GM21528 (cell line): ENCODE measurements around the gene SIPA1L3.

Source experiments
- ATAC-seq: cut with Tn5 transposase; IDR thresholded peaks from one replicate; pipeline ENCODE4 v1.9.1; 2021; ENCODE audit warnings: mild to moderate bottlenecking, moderate library complexity; ENCODE audit not compliant: unreplicated experiment, low FRiP score

Gene SIPA1L3

GRCh38 chr19:37942516-37942902 lies 35.5 kb downstream of the SIPA1L3 start:
- ATAC-seq: no peak

- no peak for ATAC-seq
Measured at GRCh38 chr19:37943480-37943879, 36.5 kb downstream of the SIPA1L3 start.

GRCh38 chr19:37946132-37946531 lies 39.1 kb downstream of the SIPA1L3 start:
- ATAC-seq: no peak

- ATAC-seq: no peak
Measured at GRCh38 chr19:37947778-37948177, 40.8 kb downstream of the SIPA1L3 start.

GRCh38 chr19:37948362-37948761 lies 41.4 kb downstream of the SIPA1L3 start:
- no peak for ATAC-seq

- ATAC-seq: no peak
Measured at GRCh38 chr19:37950471-37951175, 43.6 kb downstream of the SIPA1L3 start.

- no peak for ATAC-seq
Measured at GRCh38 chr19:37951816-37952210, 44.8 kb downstream of the SIPA1L3 start.

GRCh38 chr19:37953171-37953917 lies 46.3 kb downstream of the SIPA1L3 start:
- no peak for ATAC-seq

- no peak for ATAC-seq
Measured at GRCh38 chr19:37953918-37954303, 46.9 kb downstream of the SIPA1L3 start.

GRCh38 chr19:37954421-37954874 lies 47.4 kb downstream of the SIPA1L3 start:
- no peak for ATAC-seq

- no peak for ATAC-seq
Measured at GRCh38 chr19:37955986-37956385, 49.0 kb downstream of the SIPA1L3 start.

- ATAC-seq: no peak
Measured at GRCh38 chr19:37957176-37957575, 50.2 kb downstream of the SIPA1L3 start.

GRCh38 chr19:37959665-37960114 lies 52.7 kb downstream of the SIPA1L3 start:
- ATAC-seq: no peak

GRCh38 chr19:37961198-37961597 lies 54.2 kb downstream of the SIPA1L3 start:
- no peak for ATAC-seq

GRCh38 chr19:37963190-37963936 lies 56.4 kb downstream of the SIPA1L3 start:
- ATAC-seq: no peak

- ATAC-seq: no peak
Measured at GRCh38 chr19:37964109-37964508, 57.1 kb downstream of the SIPA1L3 start.

GRCh38 chr19:37966211-37966661 lies 59.2 kb downstream of the SIPA1L3 start:
- no peak for ATAC-seq

- no peak for ATAC-seq
Measured at GRCh38 chr19:37966662-37967231, 59.7 kb downstream of the SIPA1L3 start.

GRCh38 chr19:37969695-37970094 lies 62.7 kb downstream of the SIPA1L3 start:
- no peak for ATAC-seq

GRCh38 chr19:37970699-37971098 lies 63.7 kb downstream of the SIPA1L3 start:
- ATAC-seq: no peak

- no peak for ATAC-seq
Measured at GRCh38 chr19:37972803-37973202, 65.8 kb downstream of the SIPA1L3 start.
